HFF-Myc (cell line): ENCODE results near the gene PCBD2.

Experiments used
- DNase-seq: peaks from one replicate; pipeline ENCODE4 v3.0.0-alpha.2; 2011; ENCODE audit warnings: low read depth; ENCODE audit errors: extremely low read depth
- H3K4me3 ChIP-seq: replicated peaks from 2 replicates; pipeline ENCODE4 v1.5.1; 2011; ENCODE audit warnings: low read depth, mild to moderate bottlenecking, control low read depth, low read length
- TF ChIP-seq, protein P1 (sequence below): IDR thresholded peaks from 2 replicates; pipeline ENCODE4 v1.5.1; 2012; ENCODE audit warnings: mild to moderate bottlenecking, low read depth, low read length, control low read depth; ENCODE audit errors: missing control alignments

PCBD2 gene

DNA sequence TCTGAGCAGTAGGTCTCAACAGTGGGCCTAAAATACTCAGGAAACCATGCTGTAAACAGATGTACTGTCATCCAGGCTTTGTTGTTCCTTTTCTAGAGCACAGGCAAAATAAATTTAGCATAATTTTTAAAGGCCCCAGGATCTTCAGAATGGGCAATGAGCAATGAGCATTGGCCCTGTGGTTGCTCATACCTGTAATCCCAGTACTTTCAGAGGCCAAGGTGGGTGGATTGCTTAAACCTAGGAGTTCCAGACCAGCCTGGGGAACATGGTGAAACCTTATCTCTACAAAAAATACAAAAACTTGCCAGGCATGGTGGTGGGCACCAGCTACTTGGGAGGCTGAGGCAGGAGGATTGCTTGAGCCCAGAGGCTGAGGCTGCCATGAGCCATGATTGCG, 13.5 kb upstream of the PCBD2 start:
- H3K4me3 ChIP-seq: no peak overlapping the region
- DNase-seq: no peak
- TF ChIP-seq, protein P1, sequence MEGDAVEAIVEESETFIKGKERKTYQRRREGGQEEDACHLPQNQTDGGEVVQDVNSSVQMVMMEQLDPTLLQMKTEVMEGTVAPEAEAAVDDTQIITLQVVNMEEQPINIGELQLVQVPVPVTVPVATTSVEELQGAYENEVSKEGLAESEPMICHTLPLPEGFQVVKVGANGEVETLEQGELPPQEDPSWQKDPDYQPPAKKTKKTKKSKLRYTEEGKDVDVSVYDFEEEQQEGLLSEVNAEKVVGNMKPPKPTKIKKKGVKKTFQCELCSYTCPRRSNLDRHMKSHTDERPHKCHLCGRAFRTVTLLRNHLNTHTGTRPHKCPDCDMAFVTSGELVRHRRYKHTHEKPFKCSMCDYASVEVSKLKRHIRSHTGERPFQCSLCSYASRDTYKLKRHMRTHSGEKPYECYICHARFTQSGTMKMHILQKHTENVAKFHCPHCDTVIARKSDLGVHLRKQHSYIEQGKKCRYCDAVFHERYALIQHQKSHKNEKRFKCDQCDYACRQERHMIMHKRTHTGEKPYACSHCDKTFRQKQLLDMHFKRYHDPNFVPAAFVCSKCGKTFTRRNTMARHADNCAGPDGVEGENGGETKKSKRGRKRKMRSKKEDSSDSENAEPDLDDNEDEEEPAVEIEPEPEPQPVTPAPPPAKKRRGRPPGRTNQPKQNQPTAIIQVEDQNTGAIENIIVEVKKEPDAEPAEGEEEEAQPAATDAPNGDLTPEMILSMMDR: no peak

GRCh38 chr5:134892282-134892681, 12.6 kb upstream of the PCBD2 start:
- TF ChIP-seq, protein P1: no peak
- H3K4me3 ChIP-seq: no peak overlapping the region
- no peak for DNase-seq

DNA sequence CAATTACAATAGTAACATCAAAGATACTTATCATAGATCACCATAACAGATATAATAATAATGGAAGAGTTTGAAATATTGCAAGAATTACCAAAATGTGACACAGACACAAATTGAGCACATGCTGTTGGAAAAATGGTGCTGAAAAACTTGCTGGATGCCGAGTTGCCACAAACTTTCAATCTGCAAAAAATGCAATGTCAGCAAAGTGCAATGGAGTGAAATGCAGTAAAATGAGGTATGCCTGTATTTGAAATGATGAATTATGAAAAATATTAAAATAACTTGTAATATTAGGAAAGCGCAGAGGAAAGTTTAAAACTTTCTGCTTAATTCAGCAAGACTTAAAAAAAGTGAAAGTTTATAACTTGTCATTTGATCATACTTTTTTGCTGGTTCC, 12.0 kb upstream of the PCBD2 start:
- DNase-seq: no peak
- no peak overlapping the region for H3K4me3 ChIP-seq
- TF ChIP-seq, protein P1: no peak

GRCh38 chr5:134893748-134894505, 11.0 kb upstream of the PCBD2 start:
- no peak overlapping the region for H3K4me3 ChIP-seq
- DNase-seq: no peak
- TF ChIP-seq, protein P1: no peak

DNA sequence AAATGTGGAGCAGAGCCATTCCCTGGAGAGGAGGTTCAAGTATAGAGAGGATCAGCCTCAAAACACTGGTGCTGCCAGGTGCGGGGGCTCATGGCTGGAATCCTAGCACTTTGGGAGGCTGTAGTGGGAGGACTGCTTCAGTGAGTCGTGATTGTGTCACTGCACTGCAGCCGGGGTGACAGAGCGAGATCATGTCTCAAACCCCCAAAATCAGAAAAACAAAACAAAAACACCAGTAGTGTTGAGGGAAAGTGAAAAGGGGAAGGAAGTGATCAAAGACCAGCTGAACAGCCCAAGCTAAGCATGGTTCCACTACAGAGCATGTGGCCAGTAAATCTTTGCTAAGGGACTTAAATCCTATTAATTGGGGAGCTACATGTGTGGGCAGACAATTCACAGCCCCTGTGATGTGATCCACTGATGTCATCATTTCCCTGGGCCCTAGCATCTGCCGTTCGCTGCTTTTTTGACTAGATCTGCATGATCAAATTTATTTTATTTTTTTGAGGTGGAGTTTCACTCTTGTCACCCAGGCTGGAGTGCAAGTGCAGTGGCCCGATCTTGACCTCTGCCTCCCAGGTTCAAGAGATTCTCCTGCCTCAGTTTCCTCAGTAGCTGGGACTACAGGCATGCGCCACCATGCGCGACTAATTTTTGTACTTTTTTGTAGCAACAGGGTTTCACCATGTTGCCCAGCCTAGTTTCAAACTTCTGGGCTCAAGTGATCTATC, 2.7 kb upstream of the PCBD2 start:
- no peak for DNase-seq
- TF ChIP-seq, protein P1: no peak
- H3K4me3 ChIP-seq: no peak overlapping the region

DNA sequence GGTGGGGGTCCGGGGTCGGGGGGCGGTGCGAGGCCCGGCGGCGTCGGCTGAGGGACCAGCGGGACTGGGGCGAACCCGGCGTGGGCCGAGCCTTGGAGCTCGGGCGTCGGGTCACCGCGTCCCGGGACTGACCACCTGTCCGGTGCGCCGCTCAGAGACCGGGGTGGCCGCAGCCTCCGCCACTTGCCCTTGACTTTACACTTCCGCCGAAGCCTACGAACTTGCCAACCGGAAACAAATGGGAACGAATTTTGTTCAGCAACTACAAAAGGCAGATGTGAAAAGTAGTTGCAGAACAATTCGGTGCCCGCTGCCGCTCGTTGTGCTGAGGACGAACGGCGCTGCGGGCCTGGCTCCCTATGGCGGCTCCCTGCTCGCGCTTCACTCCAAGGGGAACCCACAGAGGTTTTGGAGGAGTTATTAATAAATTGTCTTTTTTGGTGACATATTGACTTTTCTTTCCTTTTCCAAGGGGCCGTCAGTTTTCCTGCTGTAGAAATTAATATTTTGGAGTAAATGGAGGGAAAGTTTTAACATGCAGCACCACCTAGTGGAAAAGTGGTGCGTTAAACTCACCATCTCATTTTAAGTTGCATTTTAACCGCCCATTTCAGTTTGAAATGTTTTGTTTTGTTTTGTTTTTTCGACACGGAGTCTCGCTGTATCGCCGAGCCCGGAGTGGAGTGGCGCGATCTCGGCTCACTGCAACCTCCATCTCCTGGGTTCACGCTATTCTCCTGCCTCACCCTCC, 490 bp downstream of the PCBD2 start:
- TF ChIP-seq, protein P1: peak; percentile 44
- H3K4me3 ChIP-seq: peak overlapping the region; percentile 79
- DNase-seq: peak; percentile 57
